ENCODE measurements around the gene DUOXA1. TPM values are rescaled to one million over a fixed set of nuclear protein-coding genes. Genes with fewer than 3 reads are reported as not detected.

Gene DUOXA1
- total RNA-seq, 1 donor from 2014 or later: 3.2 TPM

GRCh38 chr15:45121706-45122417 lies 7.8 kb downstream of the DUOXA1 start:
- H3K4me3 Mint-ChIP-seq: no peak overlapping the region
- no peak for DNase-seq (ENCODE audit: extremely low spot score, unreplicated experiment)
- peaks cover 3% of the 10 kb centered on the region for H3K36me3 Mint-ChIP-seq
- peaks cover 57% of the 10 kb centered on the region for H3K27me3 Mint-ChIP-seq
- peaks cover 6% of the 10 kb centered on the region for H3K9me3 Mint-ChIP-seq
- TF ChIP-seq CTCF (conservative IDR thresholded peaks at IDR 0.05): no peak
- H3K27ac Mint-ChIP-seq: no peak overlapping the region
- H3K4me1 Mint-ChIP-seq (ENCODE audit: unreplicated experiment): peaks cover 11% of the 10 kb centered on the region

GRCh38 chr15:45121020-45121419 lies 8.7 kb downstream of the DUOXA1 start:
- DNase-seq (ENCODE audit: extremely low spot score, unreplicated experiment): no peak
- Mint-ChIP-seq H3K27ac (no peak overlapping the region), H3K9me3 (peaks cover 6% of the 10 kb centered on the region), H3K36me3 (peaks cover 3% of the 10 kb centered on the region), H3K4me1 (ENCODE audit: unreplicated experiment) (peaks cover 11% of the 10 kb centered on the region), H3K27me3 (peaks cover 55% of the 10 kb centered on the region), H3K4me3 (no peak overlapping the region)
- TF ChIP-seq CTCF (conservative IDR thresholded peaks at IDR 0.05): no peak

- peaks cover 6% of the 10 kb centered on the region for H3K9me3 Mint-ChIP-seq
- no peak overlapping the region for H3K27ac Mint-ChIP-seq
- H3K4me1 Mint-ChIP-seq (ENCODE audit: unreplicated experiment): peaks cover 11% of the 10 kb centered on the region
- peaks cover 3% of the 10 kb centered on the region for H3K36me3 Mint-ChIP-seq
- H3K27me3 Mint-ChIP-seq: peaks cover 54% of the 10 kb centered on the region
- no peak overlapping the region for H3K4me3 Mint-ChIP-seq
- TF ChIP-seq CTCF (conservative IDR thresholded peaks at IDR 0.05): no peak
- DNase-seq (ENCODE audit: extremely low spot score, unreplicated experiment): no peak
These were observed 9.4 kb downstream of the DUOXA1 start for GRCh38 chr15:45120081-45120972.

GRCh38 chr15:45118996-45119395 lies 10.7 kb downstream of the DUOXA1 start:
- peaks cover 11% of the 10 kb centered on the region for H3K4me1 Mint-ChIP-seq (ENCODE audit: unreplicated experiment)
- H3K27ac Mint-ChIP-seq: no peak overlapping the region
- H3K9me3 Mint-ChIP-seq: peaks cover 6% of the 10 kb centered on the region
- H3K27me3 Mint-ChIP-seq: peaks cover 56% of the 10 kb centered on the region
- no peak for TF ChIP-seq CTCF (conservative IDR thresholded peaks at IDR 0.05)
- no peak for DNase-seq (ENCODE audit: extremely low spot score, unreplicated experiment)
- peaks cover 3% of the 10 kb centered on the region for H3K36me3 Mint-ChIP-seq
- no peak overlapping the region for H3K4me3 Mint-ChIP-seq

GRCh38 chr15:45118131-45118588 lies 11.5 kb downstream of the DUOXA1 start:
- H3K27me3 Mint-ChIP-seq: peaks cover 56% of the 10 kb centered on the region
- peak overlapping the region; percentile 45 for H3K27ac Mint-ChIP-seq
- H3K36me3 Mint-ChIP-seq: peaks cover 3% of the 10 kb centered on the region
- DNase-seq (ENCODE audit: extremely low spot score, unreplicated experiment): peak; percentile 87
- peak overlapping the region; percentile 68 for H3K4me3 Mint-ChIP-seq
- TF ChIP-seq CTCF (conservative IDR thresholded peaks at IDR 0.05): peak; percentile 98
- peaks cover 6% of the 10 kb centered on the region for H3K9me3 Mint-ChIP-seq
- H3K4me1 Mint-ChIP-seq (ENCODE audit: unreplicated experiment): peaks cover 11% of the 10 kb centered on the region
